Mucosa of rectum (tissue), 2 donors: Measurements from ENCODE around the gene ASCC2.

ENCODE experiments used
- H3K27ac ChIP-seq, 2 donors: one replicate each; pipeline ENCODE4 v1.7.0; 2013; ENCODE audit warnings: inconsistent platforms in 2 of 2, low read depth in 2 of 2, low read length in 2 of 2
- H3K27me3 ChIP-seq, 2 donors: one replicate each; pipeline ENCODE4 v1.7.0; 2013; ENCODE audit warnings: low read length in 2 of 2; ENCODE audit not compliant: control insufficient read depth in 2 of 2, insufficient read depth in 2 of 2
- H3K36me3 ChIP-seq, 2 donors: one replicate each; pipeline ENCODE4 v1.7.0; 2013; ENCODE audit warnings: low read length in 2 of 2; ENCODE audit not compliant: control insufficient read depth in 2 of 2, insufficient read depth in 2 of 2
- H3K4me1 ChIP-seq, 2 donors: one replicate each; pipeline ENCODE4 v1.7.0; 2013; ENCODE audit warnings: low read length in 2 of 2, mild to moderate bottlenecking in 1 of 2; ENCODE audit not compliant: control insufficient read depth in 2 of 2, insufficient read depth in 2 of 2
- H3K4me3 ChIP-seq, 2 donors: one replicate each; pipeline ENCODE4 v1.7.0; 2013; ENCODE audit warnings: low read length in 2 of 2
- H3K9ac ChIP-seq, 2 donors: one replicate each; pipeline ENCODE4 v1.7.0; 2013; ENCODE audit warnings: low read length in 2 of 2, low read depth in 1 of 2, mild to moderate bottlenecking in 1 of 2
- H3K9me3 ChIP-seq, 2 donors: one replicate each; pipeline ENCODE4 v1.7.0; 2013; ENCODE audit warnings: low read length in 2 of 2; ENCODE audit not compliant: control insufficient read depth in 2 of 2
- donor health status: healthy.
- donor health status: Normal muscosa, but diverticular disease.

The ASCC2 gene

DNA sequence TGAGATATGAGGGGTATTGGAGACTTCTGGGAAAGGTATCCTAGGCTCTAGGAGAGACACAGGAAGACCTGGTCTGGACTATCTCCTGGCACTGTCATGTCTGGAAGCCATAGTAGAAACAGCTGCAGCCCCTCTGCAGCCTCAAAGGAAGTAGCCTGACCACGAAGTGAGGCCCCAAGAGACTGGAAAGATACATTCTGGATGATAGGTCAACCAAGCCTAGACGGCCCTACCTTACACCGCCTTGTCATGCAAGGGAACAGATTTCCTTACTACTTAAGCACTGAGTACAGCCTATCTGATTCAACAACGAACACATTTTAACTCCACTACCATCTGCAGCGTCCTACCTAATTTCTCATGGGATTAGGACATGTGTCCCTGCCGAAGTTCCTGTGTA is 39.8 kb downstream of the ASCC2 start:
- no peak overlapping the region for H3K9ac ChIP-seq
- H3K9me3 ChIP-seq, result no peaks in the 10 kb centered on the region
- H3K4me1 ChIP-seq, result peaks cover 6 to 8% of the 10 kb centered on the region in 2 donors
- no peak overlapping the region for H3K4me3 ChIP-seq
- peak overlapping the region in 1 of 2 donors; percentile 56 for H3K27ac ChIP-seq
- H3K36me3 ChIP-seq, result peaks cover 51 to 67% of the 10 kb centered on the region in 2 donors
- H3K27me3 ChIP-seq, result no peaks in the 10 kb centered on the region

DNA sequence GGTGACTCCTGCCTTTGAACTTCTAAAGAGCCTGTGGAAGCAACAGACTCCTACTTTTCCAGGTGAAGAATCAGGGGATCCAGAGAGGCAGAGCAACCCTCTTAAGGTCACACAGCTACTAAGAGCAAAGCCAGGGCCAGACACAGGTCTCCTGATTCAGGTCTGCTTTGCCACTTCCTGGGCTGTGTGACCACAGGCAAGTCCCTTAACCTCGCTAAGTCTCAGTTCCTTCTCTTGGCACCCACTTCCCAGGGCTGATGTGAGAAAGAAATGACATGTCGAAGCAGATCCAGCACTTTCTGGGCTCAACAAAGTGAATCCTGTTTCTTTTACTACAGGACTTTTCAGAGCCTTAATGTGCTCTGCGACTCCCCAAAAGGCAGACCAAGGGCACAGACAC is 40.7 kb downstream of the ASCC2 start:
- Histone ChIP-seq H3K9ac (no peak overlapping the region), H3K9me3 (no peaks in the 10 kb centered on the region), H3K4me3 (no peak overlapping the region), H3K36me3 (peaks cover 59 to 74% of the 10 kb centered on the region in 2 donors), H3K27ac (no peak overlapping the region), H3K27me3 (no peaks in the 10 kb centered on the region), H3K4me1 (peaks cover 6 to 8% of the 10 kb centered on the region in 2 donors)

DNA sequence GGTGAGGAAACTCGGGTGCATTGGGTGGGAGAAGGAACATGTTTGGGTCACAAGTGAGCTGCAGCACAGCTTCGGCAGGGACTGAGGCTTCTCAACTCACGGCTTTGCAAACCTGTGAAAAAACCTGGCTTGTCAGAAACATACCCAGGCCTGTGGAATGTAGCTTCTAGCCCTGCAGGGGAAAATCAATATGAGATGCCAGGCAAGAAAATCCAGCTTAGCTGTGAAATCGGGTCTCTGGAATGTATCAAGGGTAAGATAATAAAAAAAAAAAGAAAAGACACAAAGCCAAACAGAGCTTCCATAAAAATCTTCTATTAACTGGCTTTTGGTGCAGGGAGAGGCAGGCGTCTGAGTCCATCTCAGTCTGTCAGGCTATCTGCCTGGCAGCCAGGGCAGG is 42.4 kb downstream of the ASCC2 start:
- Histone ChIP-seq H3K9ac (no peak overlapping the region), H3K4me3 (no peak overlapping the region), H3K9me3 (no peaks in the 10 kb centered on the region), H3K27me3 (no peaks in the 10 kb centered on the region), H3K4me1 (peaks cover 6 to 8% of the 10 kb centered on the region in 2 donors), H3K27ac (no peak overlapping the region), H3K36me3 (peaks cover 59 to 72% of the 10 kb centered on the region in 2 donors)

DNA sequence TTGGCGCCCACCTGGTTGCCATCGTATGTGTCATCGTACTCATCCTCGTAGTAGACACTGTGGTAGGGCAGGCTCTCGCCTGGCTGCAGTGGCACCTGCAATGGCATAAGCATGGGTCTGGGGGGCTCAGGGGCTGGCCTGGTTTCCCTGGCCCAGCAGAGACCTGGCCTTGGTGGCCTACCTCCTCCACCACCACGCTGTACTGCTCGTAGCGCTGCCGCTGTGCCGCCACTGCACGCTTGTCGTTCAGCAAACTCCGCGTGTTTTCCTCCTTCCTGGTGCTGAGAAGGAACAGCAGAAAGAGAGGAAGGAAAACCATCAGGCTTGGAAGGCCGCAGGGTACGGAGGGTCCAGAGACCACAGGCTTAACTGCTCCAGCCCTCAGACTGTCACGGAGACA is 44.7 kb downstream of the ASCC2 start:
- Histone ChIP-seq H3K4me1 (peaks cover 0 to 2% of the 10 kb centered on the region in 2 donors), H3K27ac (no peak overlapping the region), H3K27me3 (no peaks in the 10 kb centered on the region), H3K36me3 (peaks cover 58 to 73% of the 10 kb centered on the region in 2 donors), H3K4me3 (no peak overlapping the region), H3K9me3 (no peaks in the 10 kb centered on the region), H3K9ac (no peak overlapping the region)

DNA sequence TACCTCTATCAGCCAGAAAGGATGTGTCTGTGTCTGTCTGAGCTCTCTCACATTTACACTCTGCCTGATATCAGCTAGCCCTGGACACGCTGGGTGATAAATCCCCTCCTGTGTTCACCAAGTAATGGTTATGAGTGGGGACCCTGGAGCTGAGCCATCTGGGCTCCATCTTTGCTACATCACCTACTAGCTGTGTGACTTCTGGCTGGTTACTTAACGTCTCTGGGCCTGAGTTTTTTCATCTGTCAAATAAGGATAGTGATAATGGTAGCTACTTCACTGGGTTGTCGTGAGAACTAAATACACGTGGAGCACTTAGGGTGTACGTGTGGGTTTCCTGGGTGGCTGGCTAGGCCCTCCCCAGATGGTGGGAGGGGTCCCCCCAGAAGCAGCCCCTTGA is 48.0 kb downstream of the ASCC2 start:
- no peak overlapping the region for H3K9ac ChIP-seq
- no peaks in the 10 kb centered on the region for H3K9me3 ChIP-seq
- no peak overlapping the region for H3K27ac ChIP-seq
- H3K36me3 ChIP-seq, result peaks cover 56 to 57% of the 10 kb centered on the region in 2 donors
- H3K4me1 ChIP-seq, result no peaks in the 10 kb centered on the region
- H3K27me3 ChIP-seq, result no peaks in the 10 kb centered on the region
- H3K4me3 ChIP-seq, result no peak overlapping the region

DNA sequence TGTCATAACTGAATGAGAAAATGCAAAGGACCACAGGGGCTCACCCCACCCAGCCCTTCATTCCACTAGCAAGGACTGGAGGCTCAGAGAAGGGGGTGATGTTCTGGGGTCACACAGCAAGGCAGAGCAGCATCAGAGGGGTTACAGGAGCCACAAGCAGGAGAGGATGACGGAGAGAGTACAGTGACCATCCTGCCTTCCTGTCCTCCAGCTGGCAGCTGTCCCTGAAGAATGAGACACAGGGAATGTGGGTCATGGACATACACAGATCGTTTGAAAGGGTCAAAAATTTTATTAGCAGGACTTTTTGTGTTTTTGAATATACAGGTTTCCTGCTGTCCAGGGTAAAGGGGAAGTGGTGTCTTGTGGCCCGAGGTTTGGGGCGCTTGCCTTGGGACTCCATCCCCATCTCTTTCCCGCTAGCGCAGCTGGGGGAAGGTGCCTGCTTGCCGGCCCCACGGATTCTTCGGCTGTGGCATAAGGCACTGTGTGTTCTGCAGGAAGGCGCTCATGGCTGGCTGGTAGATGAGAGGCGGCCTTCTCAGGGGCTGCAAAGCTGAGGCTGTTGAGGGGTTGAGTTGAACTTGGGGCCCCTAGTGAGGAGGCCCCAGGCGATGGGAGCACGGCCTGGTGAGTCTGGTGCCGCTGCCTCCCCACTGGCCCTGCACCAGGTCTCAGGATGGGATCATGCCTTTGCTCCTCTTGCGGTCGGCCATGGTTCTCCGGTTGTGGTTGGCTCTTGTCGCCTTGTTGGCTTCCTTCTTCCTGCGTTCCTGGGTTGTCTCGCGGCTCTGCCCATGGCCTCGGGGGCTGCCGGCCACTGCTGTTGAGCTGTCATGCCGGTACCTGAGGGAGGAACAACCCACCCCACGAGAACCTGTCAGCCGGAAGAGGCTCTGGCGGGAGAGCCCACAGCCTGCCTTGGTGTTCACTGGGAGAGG is 49.5 kb downstream of the ASCC2 start:
- no peaks in the 10 kb centered on the region for H3K27me3 ChIP-seq
- no peak overlapping the region for H3K4me3 ChIP-seq
- no peak overlapping the region for H3K9ac ChIP-seq
- H3K27ac ChIP-seq, result no peak overlapping the region
- H3K36me3 ChIP-seq, result peaks cover 51 to 55% of the 10 kb centered on the region in 2 donors
- no peaks in the 10 kb centered on the region for H3K9me3 ChIP-seq
- peaks cover 0 to 4% of the 10 kb centered on the region in 2 donors for H3K4me1 ChIP-seq

DNA sequence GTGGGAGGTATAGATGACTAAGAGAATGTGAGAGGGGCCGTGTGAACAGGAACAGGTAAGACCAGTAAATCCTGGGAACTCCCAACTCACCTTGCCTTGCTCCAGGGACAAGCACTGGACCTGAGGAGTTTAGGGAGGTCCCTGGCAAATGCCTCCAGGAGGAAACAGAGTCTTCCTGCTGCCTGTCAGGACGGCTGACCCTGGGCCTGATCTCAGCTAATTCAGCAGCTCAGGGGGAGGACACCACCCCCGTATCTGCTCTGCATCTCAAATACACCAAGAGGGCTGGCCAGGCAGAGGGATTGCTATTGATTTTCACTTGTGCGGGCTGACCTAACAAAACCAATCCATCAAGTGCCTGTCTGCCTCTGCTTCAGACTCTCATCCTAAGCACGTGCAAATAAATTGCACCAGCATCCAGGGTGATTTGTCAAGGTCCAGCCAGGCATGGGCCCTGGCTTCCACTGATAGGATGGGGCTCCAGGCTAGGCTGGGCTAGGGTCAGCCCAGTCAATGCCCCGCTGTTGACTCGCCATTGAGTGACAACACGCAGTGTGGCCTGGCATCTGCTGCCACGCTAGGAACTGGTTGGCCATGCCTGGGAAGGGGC is 50.6 kb downstream of the ASCC2 start:
- no peaks in the 10 kb centered on the region for H3K9me3 ChIP-seq
- H3K4me1 ChIP-seq, result peaks cover 1 to 4% of the 10 kb centered on the region in 2 donors
- H3K27ac ChIP-seq, result no peak overlapping the region
- H3K4me3 ChIP-seq, result no peak overlapping the region
- H3K36me3 ChIP-seq, result peaks cover 41 to 44% of the 10 kb centered on the region in 2 donors
- H3K27me3 ChIP-seq, result no peaks in the 10 kb centered on the region
- H3K9ac ChIP-seq, result no peak overlapping the region

DNA sequence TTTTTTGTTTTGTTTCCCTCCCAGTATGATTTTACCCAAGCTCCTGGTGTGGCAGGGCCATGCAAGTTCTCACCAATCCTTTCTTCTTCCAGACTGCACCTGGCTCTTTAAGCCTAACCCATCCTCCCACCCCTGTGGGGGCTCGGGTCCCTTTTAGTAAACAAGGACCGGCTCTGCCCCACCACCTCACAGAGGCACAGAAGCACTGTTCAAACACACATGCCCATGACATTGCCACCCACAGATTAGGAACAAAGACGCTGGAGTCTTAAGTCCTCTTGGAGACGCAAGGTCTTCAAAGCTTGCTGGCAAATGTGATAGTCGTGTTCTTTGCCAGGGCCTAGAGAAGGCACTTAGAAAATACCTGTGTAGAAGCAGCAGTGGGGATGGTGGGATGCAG is 52.0 kb downstream of the ASCC2 start:
- H3K9ac ChIP-seq, result no peak overlapping the region
- H3K4me1 ChIP-seq, result peaks cover 10 to 12% of the 10 kb centered on the region in 2 donors
- no peak overlapping the region for H3K27ac ChIP-seq
- H3K4me3 ChIP-seq, result no peak overlapping the region
- H3K9me3 ChIP-seq, result no peaks in the 10 kb centered on the region
- no peaks in the 10 kb centered on the region for H3K27me3 ChIP-seq
- H3K36me3 ChIP-seq, result peaks cover 29 to 31% of the 10 kb centered on the region in 2 donors

DNA sequence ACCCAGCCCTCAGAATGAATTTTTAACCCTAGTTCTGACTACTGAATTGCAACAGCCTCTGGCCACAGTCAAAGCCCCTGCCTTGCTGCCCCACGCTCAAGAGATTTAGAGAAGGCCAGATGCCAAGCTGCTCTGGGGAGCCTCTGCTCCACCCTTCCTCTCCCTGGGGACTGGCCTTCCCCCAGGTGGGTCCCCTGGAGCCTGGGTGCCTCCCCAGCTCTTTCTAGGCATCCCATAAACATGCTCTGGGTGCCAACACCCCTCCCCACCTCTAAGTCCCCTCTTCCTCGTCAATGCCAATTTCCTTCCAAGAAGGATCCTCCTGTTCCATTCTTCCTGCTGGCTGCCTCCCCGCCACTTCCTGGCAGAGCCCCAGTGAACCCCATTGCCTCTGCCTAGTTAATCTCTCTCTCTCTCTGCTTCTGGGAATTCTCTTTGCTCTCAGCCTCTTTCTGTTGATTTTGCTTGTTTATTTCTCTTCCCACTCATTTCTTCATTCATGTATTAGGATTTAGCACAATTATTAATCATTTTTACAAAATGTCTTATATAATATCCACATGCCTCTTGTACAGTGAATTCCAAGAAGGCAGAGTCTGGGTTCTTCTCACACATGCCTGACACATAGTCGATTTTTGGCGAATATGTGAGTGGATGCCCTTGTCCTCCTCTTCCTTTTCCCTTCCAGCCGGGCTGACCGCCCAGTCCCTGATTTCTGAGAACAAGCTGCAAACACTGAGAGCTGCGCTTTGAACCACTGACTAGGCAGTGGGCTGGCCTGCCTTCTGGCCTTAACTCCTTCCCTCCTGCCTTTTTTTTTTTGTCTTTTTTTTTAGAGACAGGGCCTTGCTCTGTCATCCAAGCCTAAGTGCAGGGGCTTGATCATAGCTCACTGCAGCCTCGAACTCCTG is 53.4 kb downstream of the ASCC2 start:
- Histone ChIP-seq H3K4me1 (peaks cover 10 to 12% of the 10 kb centered on the region in 2 donors), H3K9ac (no peak overlapping the region)

More for the DNA sequence above, 53.4 kb downstream of the ASCC2 start:
- Histone ChIP-seq H3K27me3 (no peaks in the 10 kb centered on the region), H3K36me3 (peaks cover 17 to 22% of the 10 kb centered on the region in 2 donors), H3K4me3 (no peak overlapping the region), H3K9me3 (no peaks in the 10 kb centered on the region), H3K27ac (peak overlapping the region in 1 of 2 donors; percentile 15)
